ENCODE data around the gene RAMACL. TPM values are rescaled to one million over a fixed set of nuclear protein-coding genes. Genes with fewer than 3 reads are reported as not detected.

RAMACL gene
- total RNA-seq, 1 donor from 2014 or later: 1.2 TPM

- Histone ChIP-seq H3K4me1 (ENCODE audit: insufficient read depth, low read length) (peaks cover 17% of the 10 kb centered on the region), H4K20me1 (ENCODE audit: insufficient read depth, low read length) (peaks cover 9% of the 10 kb centered on the region), H3K27ac (ENCODE audit: low read depth, low read length) (no peak overlapping the region), H3K4me2 (ENCODE audit: low read length) (no peak overlapping the region), H3K79me2 (ENCODE audit: insufficient read depth, low read length) (peaks cover 55% of the 10 kb centered on the region), H3K9ac (ENCODE audit: low read length) (no peak overlapping the region), H3K4me3 (ENCODE audit: insufficient read depth, low read depth, low read length) (no peak overlapping the region), H3K27me3 (ENCODE audit: insufficient read depth, low read length) (no peaks in the 10 kb centered on the region), H3K36me3 (ENCODE audit: insufficient read depth, low read length) (no peaks in the 10 kb centered on the region), H3K9me3 (ENCODE audit: insufficient read depth, low read depth, low read length) (no peaks in the 10 kb centered on the region), H2AFZ (ENCODE audit: low read depth, low read length) (no peak overlapping the region)
- Mint-ChIP-seq H3K4me3 (ENCODE audit: unreplicated experiment) (no peak overlapping the region), H3K27ac (ENCODE audit: unreplicated experiment) (no peak overlapping the region), H3K9me3 (ENCODE audit: unreplicated experiment) (peaks cover 6% of the 10 kb centered on the region), H3K36me3 (ENCODE audit: low read depth, unreplicated experiment) (peaks cover 10% of the 10 kb centered on the region), H3K27me3 (ENCODE audit: low read depth, unreplicated experiment) (no peaks in the 10 kb centered on the region), H3K4me1 (ENCODE audit: low read depth, unreplicated experiment) (peaks cover 18% of the 10 kb centered on the region)
- TF ChIP-seq CTCF (IDR thresholded peaks at IDR 0.05; ENCODE audit: insufficient read depth, low read depth, low read length) (no peak), EZH2 (IDR thresholded peaks at IDR 0.05; ENCODE audit: insufficient read depth, low read length) (no peak)
- no peak for FAIRE-seq
- DNase-seq (ENCODE audit: low read depth): no peak
Measured at GRCh38 chr6:166573511-166574216, 12.8 kb downstream of the RAMACL start.

GRCh38 chr6:166572370-166573261 lies 13.9 kb downstream of the RAMACL start:
- Histone ChIP-seq H3K36me3 (ENCODE audit: insufficient read depth, low read length) (no peaks in the 10 kb centered on the region), H3K27ac (ENCODE audit: low read depth, low read length) (peak overlapping the region; percentile 64), H3K79me2 (ENCODE audit: insufficient read depth, low read length) (peaks cover 51% of the 10 kb centered on the region), H2AFZ (ENCODE audit: low read depth, low read length) (peak overlapping the region; percentile 9), H3K9ac (ENCODE audit: low read length) (peak overlapping the region; percentile 68), H4K20me1 (ENCODE audit: insufficient read depth, low read length) (peaks cover 9% of the 10 kb centered on the region), H3K4me2 (ENCODE audit: low read length) (peak overlapping the region; percentile 50), H3K27me3 (ENCODE audit: insufficient read depth, low read length) (no peaks in the 10 kb centered on the region), H3K4me1 (ENCODE audit: insufficient read depth, low read length) (peaks cover 22% of the 10 kb centered on the region), H3K9me3 (ENCODE audit: insufficient read depth, low read depth, low read length) (no peaks in the 10 kb centered on the region), H3K4me3 (ENCODE audit: insufficient read depth, low read depth, low read length) (no peak overlapping the region)
- Mint-ChIP-seq H3K4me3 (ENCODE audit: unreplicated experiment) (no peak overlapping the region), H3K27me3 (ENCODE audit: low read depth, unreplicated experiment) (no peaks in the 10 kb centered on the region), H3K9me3 (ENCODE audit: unreplicated experiment) (peaks cover 6% of the 10 kb centered on the region), H3K36me3 (ENCODE audit: low read depth, unreplicated experiment) (peaks cover 7% of the 10 kb centered on the region), H3K4me1 (ENCODE audit: low read depth, unreplicated experiment) (peaks cover 19% of the 10 kb centered on the region), H3K27ac (ENCODE audit: unreplicated experiment) (peak overlapping the region; percentile 26)
- no peak for TF ChIP-seq EZH2 (IDR thresholded peaks at IDR 0.05; ENCODE audit: insufficient read depth, low read length)
- TF ChIP-seq CTCF (IDR thresholded peaks at IDR 0.05; ENCODE audit: insufficient read depth, low read depth, low read length): no peak
- DNase-seq (ENCODE audit: low read depth) (peak; percentile 74), FAIRE-seq (no peak)

Data from astrocyte (in vitro differentiated cells and primary cell).